ENCODE measurements around the gene YRDC. TPM values are rescaled to one million over a fixed set of nuclear protein-coding genes. Genes with fewer than 3 reads are reported as not detected.
A peak's percentile ranks its signal among the peaks of the same experiment; 100 is the strongest.

Gene YRDC
- total RNA-seq, 1 donor from 2014 or later = 28.1 TPM

- FAIRE-seq (no peak), DNase-seq (ENCODE audit: low read depth) (no peak)
- Mint-ChIP-seq H3K4me1 (ENCODE audit: low read depth, unreplicated experiment) (peaks cover 9% of the 10 kb centered on the region), H3K27ac (ENCODE audit: unreplicated experiment) (peak overlapping the region; percentile 58), H3K27me3 (ENCODE audit: low read depth, unreplicated experiment) (no peaks in the 10 kb centered on the region), H3K36me3 (ENCODE audit: low read depth, unreplicated experiment) (peaks cover 24% of the 10 kb centered on the region), H3K9me3 (ENCODE audit: unreplicated experiment) (no peaks in the 10 kb centered on the region), H3K4me3 (ENCODE audit: unreplicated experiment) (no peak overlapping the region)
- H4K20me1 ChIP-seq (ENCODE audit: insufficient read depth, low read length) = peaks cover 49% of the 10 kb centered on the region
- no peak overlapping the region for H3K4me2 ChIP-seq (ENCODE audit: low read length)
- H3K4me3 ChIP-seq (ENCODE audit: insufficient read depth, low read depth, low read length) = no peak overlapping the region
- peaks cover 6% of the 10 kb centered on the region for H3K36me3 ChIP-seq (ENCODE audit: insufficient read depth, low read length)
- H3K4me1 ChIP-seq (ENCODE audit: insufficient read depth, low read length) = peaks cover 8% of the 10 kb centered on the region
- no peaks in the 10 kb centered on the region for H3K27me3 ChIP-seq (ENCODE audit: insufficient read depth, low read length)
- H3K27ac ChIP-seq (ENCODE audit: low read depth, low read length) = no peak overlapping the region
- H2AFZ ChIP-seq (ENCODE audit: low read depth, low read length) = no peak overlapping the region
- no peak overlapping the region for H3K9ac ChIP-seq (ENCODE audit: low read length)
- TF ChIP-seq, protein P1, sequence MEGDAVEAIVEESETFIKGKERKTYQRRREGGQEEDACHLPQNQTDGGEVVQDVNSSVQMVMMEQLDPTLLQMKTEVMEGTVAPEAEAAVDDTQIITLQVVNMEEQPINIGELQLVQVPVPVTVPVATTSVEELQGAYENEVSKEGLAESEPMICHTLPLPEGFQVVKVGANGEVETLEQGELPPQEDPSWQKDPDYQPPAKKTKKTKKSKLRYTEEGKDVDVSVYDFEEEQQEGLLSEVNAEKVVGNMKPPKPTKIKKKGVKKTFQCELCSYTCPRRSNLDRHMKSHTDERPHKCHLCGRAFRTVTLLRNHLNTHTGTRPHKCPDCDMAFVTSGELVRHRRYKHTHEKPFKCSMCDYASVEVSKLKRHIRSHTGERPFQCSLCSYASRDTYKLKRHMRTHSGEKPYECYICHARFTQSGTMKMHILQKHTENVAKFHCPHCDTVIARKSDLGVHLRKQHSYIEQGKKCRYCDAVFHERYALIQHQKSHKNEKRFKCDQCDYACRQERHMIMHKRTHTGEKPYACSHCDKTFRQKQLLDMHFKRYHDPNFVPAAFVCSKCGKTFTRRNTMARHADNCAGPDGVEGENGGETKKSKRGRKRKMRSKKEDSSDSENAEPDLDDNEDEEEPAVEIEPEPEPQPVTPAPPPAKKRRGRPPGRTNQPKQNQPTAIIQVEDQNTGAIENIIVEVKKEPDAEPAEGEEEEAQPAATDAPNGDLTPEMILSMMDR (IDR thresholded peaks at IDR 0.05; ENCODE audit: insufficient read depth, low read depth, low read length) = no peak
- no peak for TF ChIP-seq EZH2 (IDR thresholded peaks at IDR 0.05; ENCODE audit: insufficient read depth, low read length)
- peaks cover 35% of the 10 kb centered on the region for H3K79me2 ChIP-seq (ENCODE audit: insufficient read depth, low read length)
- H3K9me3 ChIP-seq (ENCODE audit: insufficient read depth, low read depth, low read length) = no peaks in the 10 kb centered on the region
Observed at GRCh38 chr1:37814252-37814651, 6.2 kb upstream of the YRDC start.

DNA sequence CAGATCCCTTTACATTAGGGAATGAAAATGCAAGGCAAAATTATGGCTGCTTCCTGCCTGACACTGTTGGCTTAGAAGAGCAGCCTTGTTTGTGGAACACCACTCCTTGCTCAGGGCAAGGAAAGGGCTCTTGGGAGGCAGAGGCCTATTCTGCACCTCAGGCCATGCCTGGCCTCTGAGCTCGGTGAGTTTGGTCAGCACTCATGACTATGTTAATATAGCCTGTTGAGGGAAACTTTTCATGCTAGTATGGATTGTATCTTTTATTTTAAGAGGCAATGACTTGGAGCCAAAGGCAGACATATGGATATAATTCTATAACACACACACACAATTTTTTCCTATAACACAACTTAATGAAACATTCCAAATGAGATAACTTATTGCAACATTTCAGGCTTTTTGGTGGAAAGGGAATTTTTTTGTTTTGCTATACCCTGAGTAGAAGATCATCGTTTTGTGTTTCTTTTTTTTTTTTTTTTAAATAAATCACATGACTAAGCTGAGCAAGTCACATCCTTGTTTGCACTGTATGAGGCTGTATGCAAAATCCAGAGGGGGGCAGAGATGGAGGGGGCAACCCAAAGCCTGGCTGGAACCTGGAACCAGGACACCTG, 5.6 kb upstream of the YRDC start:
- Histone ChIP-seq H3K4me1 (ENCODE audit: insufficient read depth, low read length) (peaks cover 12% of the 10 kb centered on the region), H4K20me1 (ENCODE audit: insufficient read depth, low read length) (peaks cover 54% of the 10 kb centered on the region), H3K79me2 (ENCODE audit: insufficient read depth, low read length) (peaks cover 39% of the 10 kb centered on the region), H3K9me3 (ENCODE audit: insufficient read depth, low read depth, low read length) (no peaks in the 10 kb centered on the region), H2AFZ (ENCODE audit: low read depth, low read length) (no peak overlapping the region), H3K9ac (ENCODE audit: low read length) (no peak overlapping the region), H3K27me3 (ENCODE audit: insufficient read depth, low read length) (no peaks in the 10 kb centered on the region), H3K27ac (ENCODE audit: low read depth, low read length) (no peak overlapping the region), H3K36me3 (ENCODE audit: insufficient read depth, low read length) (peaks cover 6% of the 10 kb centered on the region), H3K4me2 (ENCODE audit: low read length) (no peak overlapping the region), H3K4me3 (ENCODE audit: insufficient read depth, low read depth, low read length) (no peak overlapping the region)
- no peak overlapping the region for H3K4me3 Mint-ChIP-seq (ENCODE audit: unreplicated experiment)
- no peaks in the 10 kb centered on the region for H3K9me3 Mint-ChIP-seq (ENCODE audit: unreplicated experiment)
- TF ChIP-seq, protein P1 (IDR thresholded peaks at IDR 0.05; ENCODE audit: insufficient read depth, low read depth, low read length) = no peak
- no peak for TF ChIP-seq EZH2 (IDR thresholded peaks at IDR 0.05; ENCODE audit: insufficient read depth, low read length)
- peak overlapping the region; percentile 58 for H3K27ac Mint-ChIP-seq (ENCODE audit: unreplicated experiment)
- peaks cover 24% of the 10 kb centered on the region for H3K36me3 Mint-ChIP-seq (ENCODE audit: low read depth, unreplicated experiment)
- no peaks in the 10 kb centered on the region for H3K27me3 Mint-ChIP-seq (ENCODE audit: low read depth, unreplicated experiment)
- FAIRE-seq (no peak), DNase-seq (ENCODE audit: low read depth) (no peak)
- peaks cover 10% of the 10 kb centered on the region for H3K4me1 Mint-ChIP-seq (ENCODE audit: low read depth, unreplicated experiment)

DNA sequence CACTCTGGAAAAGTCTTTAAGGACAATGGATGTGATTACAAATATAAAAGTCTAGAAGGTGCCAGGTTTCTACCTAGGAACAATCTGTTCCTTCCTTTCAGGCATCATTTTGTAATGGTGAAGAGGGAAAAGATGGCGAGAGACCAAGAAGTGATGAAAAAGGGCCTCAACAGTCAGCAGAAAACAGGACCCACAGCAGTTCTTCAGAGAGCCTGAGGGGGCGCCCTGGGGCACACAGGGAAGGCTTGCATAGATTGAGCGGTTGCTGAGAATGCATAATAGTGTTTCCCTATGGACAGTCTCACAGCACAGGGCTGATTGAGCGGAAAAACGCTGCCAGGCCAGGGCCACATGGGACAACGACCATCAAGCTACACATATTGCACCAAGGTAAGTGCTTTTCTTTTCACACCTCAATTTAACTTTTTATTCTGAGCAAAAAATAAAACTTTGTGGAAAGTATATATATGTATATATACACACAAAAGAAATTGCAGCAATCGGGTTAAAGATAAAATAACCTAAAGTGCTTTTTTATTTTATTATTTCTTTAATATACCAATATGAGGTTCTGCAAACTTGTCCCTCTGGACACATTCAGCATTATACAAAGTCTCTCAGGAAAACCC, 3.1 kb upstream of the YRDC start:
- H3K36me3 Mint-ChIP-seq (ENCODE audit: low read depth, unreplicated experiment) = peaks cover 15% of the 10 kb centered on the region
- H3K4me3 Mint-ChIP-seq (ENCODE audit: unreplicated experiment) = peak overlapping the region; percentile 20
- H2AFZ ChIP-seq (ENCODE audit: low read depth, low read length) = no peak overlapping the region
- peaks cover 8% of the 10 kb centered on the region for H3K4me1 Mint-ChIP-seq (ENCODE audit: low read depth, unreplicated experiment)
- H3K4me2 ChIP-seq (ENCODE audit: low read length) = no peak overlapping the region
- DNase-seq (ENCODE audit: low read depth) = peak; percentile 44
- peaks cover 59% of the 10 kb centered on the region for H3K79me2 ChIP-seq (ENCODE audit: insufficient read depth, low read length)
- H3K27ac ChIP-seq (ENCODE audit: low read depth, low read length) = no peak overlapping the region
- peaks cover 60% of the 10 kb centered on the region for H4K20me1 ChIP-seq (ENCODE audit: insufficient read depth, low read length)
- no peak overlapping the region for H3K4me3 ChIP-seq (ENCODE audit: insufficient read depth, low read depth, low read length)
- H3K27ac Mint-ChIP-seq (ENCODE audit: unreplicated experiment) = peak overlapping the region; percentile 69
- peak; percentile 20 for FAIRE-seq
- no peaks in the 10 kb centered on the region for H3K9me3 Mint-ChIP-seq (ENCODE audit: unreplicated experiment)
- peaks cover 19% of the 10 kb centered on the region for H3K4me1 ChIP-seq (ENCODE audit: insufficient read depth, low read length)
- peaks cover 8% of the 10 kb centered on the region for H3K36me3 ChIP-seq (ENCODE audit: insufficient read depth, low read length)
- H3K27me3 Mint-ChIP-seq (ENCODE audit: low read depth, unreplicated experiment) = no peaks in the 10 kb centered on the region
- H3K27me3 ChIP-seq (ENCODE audit: insufficient read depth, low read length) = no peaks in the 10 kb centered on the region
- TF ChIP-seq EZH2 (IDR thresholded peaks at IDR 0.05; ENCODE audit: insufficient read depth, low read length) = no peak
- TF ChIP-seq, protein P1 (IDR thresholded peaks at IDR 0.05; ENCODE audit: insufficient read depth, low read depth, low read length) = peak; percentile 88
- no peak overlapping the region for H3K9ac ChIP-seq (ENCODE audit: low read length)
- H3K9me3 ChIP-seq (ENCODE audit: insufficient read depth, low read depth, low read length) = no peaks in the 10 kb centered on the region

Data from astrocyte (in vitro differentiated cells and primary cell).